Caki2 (cell line): Measurements from ENCODE around the gene PHLDA3. TPM values are rescaled to one million over a fixed set of nuclear protein-coding genes. Genes with fewer than 3 reads are reported as not detected.
"Not testable (repeated sequence)": the region's sequence is repeated elsewhere in the genome, so short reads cannot be mapped to it uniquely, and the experiment has no call there.

Source experiments
- DNase-seq: peaks from one replicate; pipeline ENCODE4 v3.0.0-alpha.2; 2015; ENCODE audit warnings: low read depth
- in situ Hi-C: cut with HindIII; loops from 2 replicates; pipeline ENCODE4 v1.10.0; 2016; ENCODE audit warnings: low sequenced_read_pairs, low pct_unique_long_range_greater_than_20kb, mixed read lengths
- total RNA-seq: library from RNA; depleted of rRNA; stranded (reverse); fragments of >200 nt; shearing (Covaris generic); gene quantifications from 2 replicates; pipeline ENCODE4 v1.2.3, GENCODE V29; 2014; ENCODE audit warnings: low replicate concordance

PHLDA3 gene
- total RNA-seq, 1 experiment from 2014 or later, result 199 TPM

DNA sequence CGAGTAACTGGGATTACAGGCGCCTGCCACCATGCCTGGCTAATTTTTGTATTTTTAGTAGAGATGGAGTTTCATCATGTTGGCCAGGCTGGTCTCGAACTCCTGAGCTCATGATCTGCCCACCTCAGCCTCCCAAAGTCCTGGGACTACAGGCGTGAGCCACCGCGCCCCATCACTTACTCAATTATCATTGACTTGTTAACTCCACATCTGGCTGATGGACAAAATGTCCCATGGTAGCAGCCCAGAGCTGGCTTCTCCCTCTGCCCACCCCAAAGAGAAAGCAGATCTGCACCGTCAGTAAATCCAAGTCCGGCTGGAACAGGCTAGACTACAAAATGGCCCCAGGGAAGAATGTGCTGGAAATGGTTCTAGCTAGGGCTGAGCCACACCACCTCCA lies 3.3 kb upstream of the PHLDA3 start:
- in situ Hi-C loops, DNase-seq: not testable (repeated sequence)

DNA sequence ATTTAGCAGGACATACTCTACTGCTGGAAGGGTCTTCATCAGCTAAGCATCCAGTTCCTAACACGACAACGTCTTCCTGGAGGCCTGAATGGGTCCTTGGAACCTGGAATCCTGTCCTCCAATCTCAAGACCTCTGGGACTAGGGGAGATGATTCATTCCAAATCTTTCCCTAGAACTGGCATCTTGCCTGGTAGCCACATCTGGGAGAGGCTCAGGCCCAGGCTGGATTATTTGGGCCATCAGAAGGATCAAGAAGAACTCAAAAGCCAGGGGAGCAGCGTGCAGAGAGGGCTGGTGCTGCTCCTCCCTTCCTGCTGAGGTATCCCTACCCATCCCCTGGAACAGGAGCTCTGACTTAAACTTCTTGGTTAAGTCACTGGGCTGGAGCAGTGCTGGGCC lies 2.8 kb upstream of the PHLDA3 start:
- in situ Hi-C loops, result no loop called here
- no peak for DNase-seq

DNA sequence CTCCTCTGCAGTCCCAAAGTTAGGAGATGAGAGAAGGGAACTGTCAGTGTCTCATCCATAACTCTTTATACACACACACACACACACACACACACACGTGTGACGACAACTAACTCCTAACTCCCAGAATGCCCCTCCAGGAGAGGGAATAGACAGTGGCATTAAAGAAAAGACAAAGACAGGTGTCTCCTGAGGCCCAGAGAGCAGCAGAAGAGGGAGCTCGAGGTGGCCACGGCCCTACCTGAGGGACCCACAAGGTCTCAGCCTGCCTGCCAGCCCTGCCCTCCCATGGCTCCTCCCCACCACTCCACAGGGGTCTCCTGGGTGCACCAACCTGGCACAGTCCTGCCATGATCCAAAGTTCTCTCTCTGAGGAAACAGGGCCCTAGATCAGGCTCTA lies 1.6 kb upstream of the PHLDA3 start:
- in situ Hi-C loops, result no loop called here
- DNase-seq, result no peak

DNA sequence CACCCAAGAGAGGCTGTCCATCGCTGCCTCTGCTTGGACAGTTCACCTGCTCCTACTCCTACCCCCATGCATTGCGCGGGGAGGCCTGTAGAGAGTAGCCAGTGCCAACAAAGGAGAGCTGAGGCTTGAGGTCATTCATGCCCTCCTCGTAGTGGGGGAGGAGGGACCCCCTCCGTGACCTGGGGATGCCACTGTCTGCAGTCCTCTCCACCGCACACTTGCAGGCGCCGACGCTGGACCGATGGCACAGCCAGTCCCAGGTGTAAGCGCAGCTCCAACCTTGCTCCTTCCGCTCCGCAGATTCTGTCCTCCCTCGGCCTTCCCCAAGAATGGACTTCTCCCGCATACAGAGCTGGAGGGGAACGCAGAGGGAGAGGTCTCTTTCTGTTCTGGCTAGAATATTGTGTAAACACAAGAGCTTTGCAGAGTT lies 672 bp upstream of the PHLDA3 start:
- in situ Hi-C loops, result no loop called here
- no peak for DNase-seq

DNA sequence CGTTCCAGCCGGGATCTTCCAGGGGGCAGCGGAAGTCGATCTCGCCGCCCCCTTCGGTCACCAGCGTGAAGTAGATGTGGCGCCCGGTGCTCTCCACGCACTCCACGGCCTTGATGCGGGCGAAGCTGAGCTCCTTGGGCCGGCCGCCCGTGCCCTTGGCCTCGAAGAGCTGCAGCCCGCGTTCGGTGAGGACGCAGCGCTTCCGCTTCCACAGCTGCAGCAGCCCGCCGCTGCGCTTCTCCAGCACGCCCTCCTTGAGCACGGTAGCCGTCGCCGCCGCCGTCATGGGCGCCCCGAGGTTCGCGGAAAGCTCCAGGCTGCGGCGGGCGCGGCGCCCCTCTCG lies 516 bp downstream of the PHLDA3 start:
- DNase-seq, result peak; percentile 44
- in situ Hi-C loops, result no loop called here

DNA sequence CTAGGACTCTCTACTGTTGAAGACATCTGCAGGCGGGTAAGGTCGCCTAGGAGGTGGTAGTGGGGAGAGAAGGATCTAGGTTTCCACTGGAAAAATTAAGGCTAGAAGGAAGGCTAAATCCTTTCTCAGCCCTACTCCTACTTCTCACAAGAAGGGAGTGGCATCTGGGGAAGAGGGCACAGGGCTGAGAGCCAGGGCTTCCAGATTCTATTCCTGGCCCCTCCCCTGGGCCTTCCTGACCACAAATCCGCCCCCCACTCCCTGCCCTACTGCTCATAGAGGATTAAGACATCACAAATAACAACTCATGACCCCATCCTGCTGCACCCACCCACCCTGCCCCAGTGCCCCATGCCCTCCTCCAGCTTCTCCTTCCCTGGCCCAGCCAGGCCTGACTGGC lies 2.5 kb downstream of the PHLDA3 start:
- in situ Hi-C loops, result no loop called here
- peak; percentile 26 for DNase-seq

DNA sequence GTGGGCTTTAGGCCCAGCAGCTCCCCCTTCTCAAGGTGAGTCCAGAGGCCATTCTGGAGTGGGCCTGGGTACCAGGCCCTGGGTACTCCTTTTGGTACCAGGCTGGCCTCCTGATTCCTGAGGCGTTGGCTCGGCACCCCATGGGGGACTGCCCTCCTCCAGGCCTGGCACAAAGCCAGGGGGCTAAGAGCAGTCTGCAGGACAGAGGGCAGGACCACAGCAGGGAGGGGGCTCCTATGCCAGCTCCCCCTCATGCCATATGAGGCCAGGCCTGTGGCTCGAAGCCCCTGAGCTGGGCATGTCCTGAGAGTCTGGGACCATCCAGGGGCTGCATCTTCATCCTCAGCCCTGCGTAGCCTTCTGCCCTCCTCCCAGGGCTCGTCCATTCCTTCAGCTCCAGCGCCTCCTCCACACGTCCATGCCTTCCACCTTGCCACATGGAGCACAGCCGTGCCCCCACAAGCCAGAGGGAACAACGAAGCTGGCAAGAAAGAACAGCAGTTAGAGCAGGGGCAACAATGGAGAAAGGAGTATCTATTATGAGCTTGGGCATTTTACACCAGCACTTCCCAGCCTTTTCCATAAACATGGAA lies 3.2 kb downstream of the PHLDA3 start:
- in situ Hi-C loops, result no loop called here
- no peak for DNase-seq

DNA sequence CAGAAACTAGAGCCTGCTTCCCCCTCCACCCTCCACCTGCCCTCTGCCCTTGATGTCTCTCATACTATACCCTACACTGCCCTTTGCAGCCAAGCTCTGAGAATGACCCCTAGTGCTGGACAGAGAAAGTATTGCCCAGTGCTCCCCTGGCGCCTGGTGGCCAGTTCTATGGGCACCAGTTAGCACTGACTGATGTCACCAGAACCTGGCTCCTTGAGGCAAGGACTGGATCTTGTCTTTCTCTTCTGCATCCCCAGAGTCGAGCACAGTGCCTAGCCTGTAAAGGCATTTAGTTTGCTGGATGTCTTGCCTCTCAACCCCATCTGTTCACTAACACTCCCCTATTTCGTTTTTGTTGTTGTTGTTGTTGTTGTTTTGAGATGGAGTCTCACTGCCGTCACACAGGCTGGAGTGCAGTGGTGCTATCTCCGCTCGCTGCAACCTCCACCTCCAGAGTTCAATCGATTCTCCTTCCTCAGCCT lies 5.9 kb downstream of the PHLDA3 start:
- in situ Hi-C loops, result no loop called here
- DNase-seq, result peak; percentile 65

DNA sequence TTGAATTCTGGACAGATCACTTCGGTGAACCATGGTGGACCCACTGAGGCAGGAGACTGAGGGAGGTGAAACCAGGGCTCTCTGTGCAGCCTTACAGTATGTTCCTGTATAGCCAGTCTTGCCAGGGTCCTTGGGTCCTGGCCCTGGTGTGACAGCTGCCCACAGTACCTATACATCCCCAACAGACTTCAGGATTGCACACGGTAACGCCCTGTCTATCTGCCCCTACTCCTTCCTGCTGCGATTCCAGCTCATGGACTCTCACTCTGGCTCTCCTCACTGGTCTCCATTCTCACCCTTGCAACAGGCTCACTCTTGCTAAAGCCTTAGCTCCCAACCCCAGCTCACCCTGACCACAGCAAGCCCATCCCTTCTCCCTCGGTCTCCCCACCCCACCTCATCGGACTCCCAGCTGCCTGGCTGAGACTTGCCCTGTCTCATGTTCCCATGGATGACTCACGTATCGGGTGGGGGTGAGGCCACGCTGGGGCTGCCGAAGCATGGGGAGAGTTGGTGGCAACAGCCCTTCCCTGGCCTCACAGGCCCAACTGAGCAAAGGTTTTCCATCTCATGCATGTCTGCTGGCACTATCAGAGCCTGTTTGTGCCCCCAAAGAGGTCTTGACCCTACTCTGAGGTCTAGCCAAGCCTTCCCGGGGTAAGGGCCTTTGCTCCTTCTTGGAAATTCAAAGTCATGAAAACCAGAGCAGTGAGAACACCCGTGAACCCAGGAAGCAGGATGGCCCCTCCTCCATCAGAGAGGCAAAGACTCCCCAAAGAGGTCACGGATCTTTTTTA lies 7.1 kb downstream of the PHLDA3 start:
- in situ Hi-C loops, result no loop called here
- peak; percentile 96 for DNase-seq

DNA sequence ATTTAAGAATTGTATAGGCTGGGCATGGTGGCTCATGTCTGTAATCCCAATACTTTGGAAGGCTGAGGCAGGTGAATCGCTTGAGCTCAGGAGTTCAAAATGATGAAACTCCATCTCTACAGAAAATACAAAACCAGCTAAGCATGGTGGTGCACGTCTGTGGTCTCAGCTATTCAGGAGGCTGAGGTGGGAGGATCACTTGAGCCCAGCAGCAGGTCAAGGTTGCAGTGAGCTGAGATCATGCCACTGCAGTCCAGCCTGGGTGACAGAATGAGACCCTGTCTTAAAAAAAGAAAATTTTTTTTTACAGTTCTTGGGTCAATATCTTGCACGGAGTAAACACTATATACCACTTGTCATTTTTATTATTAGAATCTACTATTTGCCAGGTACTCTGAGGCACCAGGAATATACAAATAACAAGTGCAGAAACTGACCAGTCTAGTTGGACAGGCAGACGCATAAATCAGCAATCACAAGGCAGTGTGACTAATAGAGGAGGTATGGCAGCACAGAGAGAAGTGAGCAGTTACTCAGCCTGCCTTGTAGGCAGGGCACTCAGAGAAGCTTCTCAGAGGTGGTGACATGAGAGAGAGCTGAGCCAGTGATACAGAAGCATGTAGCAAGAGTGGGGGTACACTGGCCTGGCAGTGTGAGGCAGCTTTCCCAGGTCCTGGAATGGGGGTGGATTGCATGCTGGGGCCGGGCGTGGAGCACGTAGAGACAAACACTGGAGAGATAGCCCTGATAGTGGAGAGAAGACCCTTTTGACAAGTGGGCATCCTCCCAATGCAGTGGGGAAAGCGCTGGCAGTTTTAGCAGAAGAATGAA lies 8.0 kb downstream of the PHLDA3 start:
- in situ Hi-C loops, result no loop called here
- DNase-seq, result peak; percentile 92

DNA sequence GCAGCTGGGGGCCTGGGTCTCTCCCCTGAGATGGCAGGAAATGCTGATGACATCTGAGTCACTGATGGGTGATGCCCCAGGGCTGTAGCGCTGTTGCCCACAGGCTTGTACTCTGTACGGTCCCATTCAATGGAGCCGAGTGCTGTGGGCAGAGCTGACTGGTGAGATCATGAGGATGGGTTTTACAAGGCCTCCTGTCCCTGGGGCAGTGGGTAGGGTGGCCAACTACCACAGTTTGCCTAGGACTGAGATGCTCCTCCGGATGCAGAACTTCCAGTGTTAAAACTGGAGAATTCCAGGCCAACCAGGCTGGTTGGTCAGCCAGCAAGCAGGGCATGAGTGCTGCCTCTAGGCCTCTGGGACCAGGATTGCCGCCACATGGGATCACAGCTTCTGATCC lies 9.2 kb downstream of the PHLDA3 start:
- in situ Hi-C loops, result no loop called here
- no peak for DNase-seq

DNA sequence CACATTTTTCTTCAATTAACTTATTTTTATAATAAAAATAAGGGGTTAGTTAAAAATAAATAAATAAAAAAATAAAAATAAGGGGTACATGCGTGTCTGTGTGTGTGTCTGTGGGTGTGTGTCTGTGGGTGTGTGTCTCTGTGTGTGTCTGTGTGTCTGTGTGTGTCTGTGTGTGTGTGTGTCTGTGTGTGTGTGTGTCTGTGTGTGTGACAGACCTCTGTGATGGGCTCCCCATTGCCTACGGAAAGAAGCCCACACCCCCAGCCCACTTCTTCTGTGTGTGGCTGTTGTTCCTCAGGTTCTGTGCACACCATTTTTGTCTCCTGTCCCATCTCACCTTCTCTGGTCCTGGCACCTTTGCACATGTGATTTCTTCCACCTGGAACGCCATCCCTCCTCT lies 9.9 kb downstream of the PHLDA3 start:
- in situ Hi-C loops, result no loop called here
- DNase-seq, result no peak

DNA sequence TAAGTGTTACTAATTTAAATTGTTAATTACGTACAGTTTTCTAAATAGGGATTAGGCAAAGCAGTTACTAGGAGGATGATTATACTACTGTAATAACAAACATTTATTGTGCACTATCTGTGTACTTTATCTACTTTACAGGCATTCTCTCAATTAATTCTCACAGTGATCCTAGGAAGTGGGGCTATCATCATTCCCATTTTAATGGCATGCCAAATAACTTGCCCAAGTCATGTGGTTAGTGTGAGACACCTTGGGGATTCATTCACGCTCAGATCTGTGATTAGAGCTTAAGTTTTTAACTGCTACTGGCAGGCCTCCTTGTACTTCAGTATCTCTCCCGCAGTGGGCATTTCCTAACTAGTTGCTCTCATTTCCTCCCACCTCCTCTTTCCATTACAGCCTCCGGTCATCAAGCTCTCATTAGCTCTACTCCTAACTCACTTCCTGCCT lies 11.5 kb downstream of the PHLDA3 start:
- DNase-seq, result no peak
- in situ Hi-C loops, result no loop called here

DNA sequence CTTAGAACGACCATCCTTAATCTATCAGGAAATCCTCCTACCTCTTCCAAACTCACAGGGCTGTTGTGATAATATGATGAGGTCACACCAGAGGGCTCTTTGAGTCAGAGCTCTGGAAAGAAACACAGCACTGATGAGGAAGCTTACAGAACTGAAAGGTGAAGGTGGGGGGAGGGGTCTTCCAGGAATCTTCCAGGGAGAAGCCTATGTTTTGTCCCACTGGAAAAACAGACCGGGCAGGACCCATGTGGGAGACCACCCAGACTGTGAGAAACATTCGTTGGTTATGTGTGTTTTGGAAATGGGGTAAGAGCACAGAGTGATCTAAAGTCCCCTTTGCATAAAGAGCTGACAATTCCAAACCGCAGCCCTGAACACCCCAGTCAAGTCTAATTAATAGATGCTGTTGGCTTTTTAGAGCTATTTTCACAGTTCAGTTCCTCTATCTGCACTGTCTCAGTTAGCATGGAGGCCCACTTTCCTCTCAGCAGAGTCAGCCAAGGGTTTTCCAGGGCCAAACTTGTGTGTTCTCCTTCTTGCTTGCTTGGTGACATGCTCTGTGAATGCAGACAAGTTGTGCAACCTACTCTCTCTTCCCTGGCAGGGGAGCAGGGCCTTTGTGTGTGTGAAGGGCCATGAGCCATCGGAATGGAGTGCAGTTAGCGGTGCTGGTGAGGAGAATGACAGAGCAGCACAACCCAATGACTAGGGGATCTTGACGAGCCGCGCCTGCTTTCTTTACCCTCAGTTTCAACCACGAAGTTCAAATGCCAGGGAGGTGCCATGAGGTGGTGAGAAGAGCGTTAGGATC lies 12.3 kb downstream of the PHLDA3 start:
- in situ Hi-C loops, result no loop called here

DNA sequence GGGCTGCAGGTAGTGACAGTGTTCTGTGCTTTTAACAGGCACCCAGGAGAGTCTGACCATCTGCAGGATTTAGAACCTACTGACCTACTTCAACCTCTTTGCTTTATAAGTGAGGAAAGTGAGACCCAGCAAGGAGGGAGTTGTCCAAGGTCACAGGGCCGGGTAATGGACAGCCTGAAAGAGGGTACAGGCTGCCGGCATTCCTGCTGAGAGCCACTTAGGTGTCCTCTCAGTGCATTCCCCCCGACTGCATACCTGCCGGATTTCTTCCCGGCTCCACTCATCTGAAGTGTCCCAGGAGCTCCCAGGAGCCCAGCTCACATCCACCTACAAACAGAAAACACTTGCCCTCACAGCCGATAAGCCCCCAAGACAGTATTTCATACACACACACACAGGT lies 13.9 kb downstream of the PHLDA3 start:
- in situ Hi-C loops, result no loop called here
- no peak for DNase-seq

More for the DNA sequence above, 12.3 kb downstream of the PHLDA3 start:
- DNase-seq, result peak; percentile 61

DNA sequence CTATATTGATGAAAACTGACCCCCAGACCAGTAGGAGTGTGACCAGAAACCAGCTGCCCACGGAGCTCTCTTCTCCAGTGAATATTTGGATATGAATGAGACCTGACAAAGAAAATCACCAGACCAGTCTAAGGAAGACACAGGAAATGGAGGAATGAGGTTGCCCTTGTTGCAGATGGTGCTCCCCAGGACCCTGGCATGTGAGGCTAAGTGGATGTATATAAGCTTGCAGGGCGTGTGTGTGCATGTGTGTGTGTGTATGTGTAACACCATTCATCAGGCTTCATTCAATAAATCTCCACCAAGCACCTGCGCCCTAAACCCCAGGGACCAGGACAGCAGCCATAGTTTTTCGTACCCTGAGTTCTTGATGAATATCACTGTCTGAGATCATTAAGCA lies 14.4 kb downstream of the PHLDA3 start:
- DNase-seq, result no peak
- in situ Hi-C loops, result no loop called here

DNA sequence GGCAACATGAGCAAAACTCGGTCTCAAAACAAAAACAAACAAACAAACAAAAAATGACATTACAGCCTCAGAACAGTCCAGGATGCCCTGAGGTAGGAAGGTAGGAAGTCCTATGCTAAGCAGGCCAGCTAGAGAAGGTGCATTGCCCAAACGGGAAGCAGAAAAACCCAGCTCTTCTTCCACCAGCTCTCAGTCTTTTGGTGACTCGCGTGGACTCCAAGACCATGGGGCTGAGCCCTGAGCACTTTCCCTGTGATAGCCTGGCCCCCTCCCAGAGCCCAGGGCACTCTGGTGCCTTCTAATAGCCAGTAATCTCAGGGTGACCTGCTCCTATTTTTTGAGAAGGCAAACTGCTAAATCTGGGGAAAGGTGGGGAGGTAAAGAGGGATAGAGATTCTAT lies 16.1 kb downstream of the PHLDA3 start:
- no peak for DNase-seq
- in situ Hi-C loops, result no loop called here

DNA sequence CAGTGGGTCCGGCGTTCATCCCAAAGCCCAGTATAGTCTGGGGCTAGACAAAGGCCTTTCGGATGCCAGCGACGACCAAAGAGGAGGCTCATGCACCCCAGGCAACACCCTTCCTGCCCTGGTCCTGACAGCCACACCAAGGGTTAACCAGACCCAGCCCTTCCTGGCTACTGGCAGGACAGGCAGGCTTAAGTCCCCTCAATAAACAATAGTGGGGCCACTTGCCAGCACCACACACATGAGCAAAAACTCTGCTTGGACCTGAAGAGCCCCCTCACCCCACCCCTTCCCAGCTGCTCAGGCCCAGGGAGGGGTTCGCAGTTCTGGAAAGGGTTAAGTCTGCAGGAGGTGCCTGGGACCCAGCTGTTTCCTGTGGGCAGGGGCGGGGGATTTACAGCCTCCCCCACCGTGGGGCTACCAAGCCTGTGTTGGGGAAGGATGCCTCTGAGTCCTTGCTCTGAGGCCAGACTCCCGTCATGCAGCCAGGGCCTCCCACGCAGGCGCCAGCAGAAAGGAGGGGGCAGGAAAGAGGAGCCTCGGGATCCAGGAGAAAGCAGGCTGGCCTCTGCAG lies 18.2 kb downstream of the PHLDA3 start:
- DNase-seq, result no peak
- in situ Hi-C loops, result no loop called here
